H9 (cell line): ENCODE data around the gene PC. TPM values are rescaled to one million over a fixed set of nuclear protein-coding genes. Genes with fewer than 3 reads are reported as not detected.

Source experiments
- DNase-seq: peaks from one replicate; pipeline ENCODE4 v3.0.0-alpha.2; 2017
- H2AFZ ChIP-seq: one replicate; pipeline ENCODE4 v1.6.1; 2013; ENCODE audit warnings: mild to moderate bottlenecking, low read length, control low read depth, moderate library complexity
- H2AK5ac ChIP-seq: 2 replicates; pipeline ENCODE4 v1.6.1; 2013; ENCODE audit warnings: low read length, control low read depth, mixed read lengths; ENCODE audit not compliant: insufficient read length
- H2BK120ac ChIP-seq: one replicate; pipeline ENCODE4 v1.6.1; 2013; ENCODE audit warnings: low read depth, mild to moderate bottlenecking, low read length, control low read depth, inconsistent platforms; ENCODE audit not compliant: poor library complexity, severe bottlenecking
- H2BK12ac ChIP-seq: 2 replicates; pipeline ENCODE4 v1.6.1; 2013; ENCODE audit warnings: low read length, control low read depth, mixed read lengths, low read depth; ENCODE audit not compliant: insufficient read length
- H2BK15ac ChIP-seq: 2 replicates; pipeline ENCODE4 v1.6.1; 2013; ENCODE audit warnings: low read depth, low read length, control low read depth
- H2BK20ac ChIP-seq: one replicate; pipeline ENCODE4 v1.6.1; 2013; ENCODE audit warnings: low read depth, mild to moderate bottlenecking, low read length, control low read depth, inconsistent platforms; ENCODE audit not compliant: poor library complexity, severe bottlenecking
- H2BK5ac ChIP-seq: 2 replicates; pipeline ENCODE4 v1.6.1; 2013; ENCODE audit warnings: low read length, control low read depth, mixed read lengths; ENCODE audit not compliant: insufficient read length
- H3K14ac ChIP-seq: 2 replicates; pipeline ENCODE4 v1.6.1; 2013; ENCODE audit warnings: low read length, control low read depth; ENCODE audit not compliant: insufficient read depth
- H3K18ac ChIP-seq: 2 replicates; pipeline ENCODE4 v1.6.1; 2013; ENCODE audit warnings: low read depth, mild to moderate bottlenecking, mixed read lengths, low read length, control low read depth; ENCODE audit not compliant: insufficient read length
- H3K23ac ChIP-seq: 2 replicates; pipeline ENCODE4 v1.6.1; 2013; ENCODE audit warnings: low read length, control low read depth, mixed read lengths, low read depth; ENCODE audit not compliant: insufficient read length
- H3K23me2 ChIP-seq: 2 replicates; pipeline ENCODE4 v1.6.1; 2013; ENCODE audit warnings: low read depth, mild to moderate bottlenecking, mixed read lengths, low read length, control low read depth; ENCODE audit not compliant: insufficient read length, poor library complexity, severe bottlenecking
- H3K27ac ChIP-seq: 2 replicates; pipeline ENCODE4 v1.5.1; 2013; ENCODE audit warnings: low read length, control low read depth, mixed read lengths, low read depth; ENCODE audit not compliant: insufficient read length
- H3K27me3 ChIP-seq: 2 replicates; pipeline ENCODE4 v1.6.1; 2013; ENCODE audit warnings: low read length, control low read depth, inconsistent platforms; ENCODE audit not compliant: insufficient read depth
- H3K4ac ChIP-seq: 2 replicates; pipeline ENCODE4 v1.6.1; 2013; ENCODE audit warnings: low read depth, mild to moderate bottlenecking, control low read depth, inconsistent platforms, low read length, moderate library complexity
- H3K4me1 ChIP-seq: 2 replicates; pipeline ENCODE4 v1.6.1; 2013; ENCODE audit warnings: low read length, control low read depth, inconsistent platforms; ENCODE audit not compliant: insufficient read depth
- H3K4me2 ChIP-seq: 2 replicates; pipeline ENCODE4 v1.6.1; 2013; ENCODE audit warnings: low read length, control low read depth, mixed read lengths; ENCODE audit not compliant: insufficient read length, insufficient read depth
- H3K56ac ChIP-seq: 2 replicates; pipeline ENCODE4 v1.6.1; 2013; ENCODE audit warnings: low read depth, mild to moderate bottlenecking, mixed read lengths, low read length, control low read depth; ENCODE audit not compliant: insufficient read length
- H3K79me1 ChIP-seq: 2 replicates; pipeline ENCODE4 v1.6.1; 2013; ENCODE audit warnings: low read depth, mild to moderate bottlenecking, moderate library complexity, low read length, control low read depth, inconsistent platforms; ENCODE audit not compliant: insufficient read depth, poor library complexity, severe bottlenecking
- H3K79me2 ChIP-seq: 2 replicates; pipeline ENCODE4 v1.6.1; 2013; ENCODE audit warnings: low read length, control low read depth, inconsistent platforms; ENCODE audit not compliant: insufficient read depth
- H3K9ac ChIP-seq: 2 replicates; pipeline ENCODE4 v1.6.1; 2013; ENCODE audit warnings: low read length, control low read depth, mixed read lengths; ENCODE audit not compliant: insufficient read length; ENCODE audit errors: extremely low read depth
- H3K9me3 ChIP-seq: one replicate; pipeline ENCODE4 v1.6.1; 2013; ENCODE audit warnings: low read depth, low read length, inconsistent platforms; ENCODE audit not compliant: control insufficient read depth
- H3T11ph ChIP-seq: one replicate; pipeline ENCODE4 v1.6.1; 2013; ENCODE audit warnings: mild to moderate bottlenecking, low read length, control low read depth, inconsistent platforms
- H4K20me1 ChIP-seq: one replicate; pipeline ENCODE4 v1.6.1; 2013; ENCODE audit not compliant: control insufficient read depth, insufficient read length, insufficient read depth
- H4K5ac ChIP-seq: 2 replicates; pipeline ENCODE4 v1.6.1; 2013; ENCODE audit warnings: low read depth, mild to moderate bottlenecking, mixed read lengths, low read length, control low read depth; ENCODE audit not compliant: insufficient read length
- H4K8ac ChIP-seq: replicated peaks from 2 replicates; pipeline ENCODE4 v1.6.1; 2013; ENCODE audit warnings: low read length, control low read depth, mixed read lengths, low read depth; ENCODE audit not compliant: insufficient read length
- H4K91ac ChIP-seq: 2 replicates; pipeline ENCODE4 v1.6.1; 2013; ENCODE audit warnings: low read depth, mild to moderate bottlenecking, moderate library complexity, mixed read lengths, low read length, control low read depth; ENCODE audit not compliant: insufficient read length
- H3K27ac Mint-ChIP-seq, 3 experiments: 2 replicates in 2 of 3; 3 replicates in 1 of 3; pipeline ENCODE4 v1.8.0; 2020 to 2021; ENCODE audit warnings: mixed read lengths in 3 of 3, mild to moderate bottlenecking in 1 of 3, moderate library complexity in 1 of 3
- H3K27me3 Mint-ChIP-seq: 2 replicates; pipeline ENCODE4 v1.8.0; 2021; ENCODE audit warnings: low read depth, mild to moderate bottlenecking, moderate library complexity, mixed read lengths
- H3K36me3 Mint-ChIP-seq, 3 experiments: 2 replicates in 2 of 3; 3 replicates in 1 of 3; pipeline ENCODE4 v1.8.0; 2020 to 2021; ENCODE audit warnings: low read depth in 3 of 3, mixed read lengths in 3 of 3; ENCODE audit not compliant: insufficient read depth in 1 of 3
- H3K4me1 Mint-ChIP-seq, 2 experiments: 2 replicates each; pipeline ENCODE4 v1.8.0; 2020; ENCODE audit warnings: mixed read lengths in 2 of 2
- H3K4me3 Mint-ChIP-seq, 2 experiments: 2 replicates in 1 of 2; 3 replicates in 1 of 2; pipeline ENCODE4 v1.8.0; 2020 to 2021; ENCODE audit warnings: mild to moderate bottlenecking in 2 of 2, mixed read lengths in 2 of 2, moderate library complexity in 1 of 2
- H3K9me3 Mint-ChIP-seq, 2 experiments: 2 replicates in 1 of 2; 3 replicates in 1 of 2; pipeline ENCODE4 v1.8.0; 2020; ENCODE audit warnings: mild to moderate bottlenecking in 2 of 2, mixed read lengths in 2 of 2, moderate library complexity in 1 of 2
- CTCF ChIP-seq: fragments of 200-600 bp; sonication (generic); conservative IDR thresholded peaks from 3 replicates; pipeline ENCODE4 v1.8.0; 2021; ENCODE audit warnings: antibody characterized with exemption, mild to moderate bottlenecking
- WGBS: extraction: QIAGEN DNeasy Blood & Tissue Kit; methylation state at CpG from one replicate; pipeline ENCODE4 v1.1.7; 2013; ENCODE audit warnings: missing lambda C conversion rate, low lambda C conversion rate, mixed read lengths; ENCODE audit not compliant: insufficient read length; ENCODE audit errors: extremely low coverage; 5-methylcytosine and 5-hydroxymethylcytosine counted together
- total RNA-seq: library from RNA; stranded (reverse); gene quantifications from 2 replicates; pipeline ENCODE4 v1.2.1, GENCODE V29; 2021

PC gene
- total RNA-seq, 1 experiment from 2014 or later, result 32.6 TPM

DNA sequence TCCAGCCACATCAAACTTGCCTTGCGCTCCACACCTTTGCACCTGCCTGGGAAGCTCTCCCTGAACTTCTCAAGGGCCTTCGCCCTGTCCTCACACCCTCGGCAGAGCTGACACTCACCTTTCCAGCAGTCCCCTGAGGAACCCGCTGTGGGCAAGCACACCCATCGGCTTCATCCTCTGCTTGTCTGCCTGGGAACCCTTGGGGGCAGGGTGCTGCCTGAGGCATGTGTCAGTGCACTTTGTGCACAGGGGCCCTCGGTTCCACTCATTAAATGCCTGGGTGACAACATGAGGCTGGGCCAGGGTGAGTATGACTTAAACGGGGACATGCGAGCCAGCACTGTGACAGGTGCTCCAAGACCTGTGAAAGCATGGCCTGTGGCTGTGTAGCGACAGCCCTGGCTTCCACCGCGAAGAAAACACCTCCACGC lies 103.9 kb downstream of the PC start:
- Histone ChIP-seq H2BK20ac (no peak overlapping the region), H3K23me2 (peaks cover 10% of the 10 kb centered on the region), H3K4me1 (no peaks in the 10 kb centered on the region), H3K27me3 (no peaks in the 10 kb centered on the region), H4K91ac (no peak overlapping the region), H3K4ac (no peak overlapping the region), H3K56ac (no peak overlapping the region), H2BK12ac (no peak overlapping the region), H3K79me1 (no peaks in the 10 kb centered on the region), H3K9ac (no peak overlapping the region), H3K23ac (no peak overlapping the region), H4K5ac (no peak overlapping the region), H2BK120ac (no peak overlapping the region), H4K8ac (no peak overlapping the region), H3K4me2 (no peak overlapping the region), H3K9me3 (no peaks in the 10 kb centered on the region), H2AK5ac (no peak overlapping the region), H2BK15ac (no peak overlapping the region), H4K20me1 (no peaks in the 10 kb centered on the region), H2AFZ (no peak overlapping the region), H3K14ac (no peak overlapping the region; the same call in 1 of the 2 replicates), H3K79me2 (no peaks in the 10 kb centered on the region), H2BK5ac (no peak overlapping the region), H3T11ph (no peak overlapping the region), H3K18ac (no peak overlapping the region), H3K27ac (no peak overlapping the region)
- Mint-ChIP-seq H3K4me1 (peaks cover 14 to 16% of the 10 kb centered on the region in 2 experiments), H3K4me3 (peak overlapping the region in 1 of 2 experiments; percentile 24; a peak in 2 of 5 replicates), H3K27me3 (peaks cover 3% of the 10 kb centered on the region), H3K27ac (peak overlapping the region in 1 of 3 experiments; percentile 86; a peak in 2 of 7 replicates), H3K9me3 (no peaks in the 10 kb centered on the region), H3K36me3 (peaks cover 2 to 14% (median 9%) of the 10 kb centered on the region in 3 experiments; a peak in 4 of 7 replicates)
- no peak for DNase-seq
- no peak for TF ChIP-seq CTCF
- WGBS, result no CpG with 5 or more reads among the region's 12 CpGs
